ENCODE measurements around the gene MAS1L. TPM values are rescaled to one million over a fixed set of nuclear protein-coding genes. Genes with fewer than 3 reads are reported as not detected.

MAS1L gene
- total RNA-seq, 1 donor from 2014 or later: not detected

DNA sequence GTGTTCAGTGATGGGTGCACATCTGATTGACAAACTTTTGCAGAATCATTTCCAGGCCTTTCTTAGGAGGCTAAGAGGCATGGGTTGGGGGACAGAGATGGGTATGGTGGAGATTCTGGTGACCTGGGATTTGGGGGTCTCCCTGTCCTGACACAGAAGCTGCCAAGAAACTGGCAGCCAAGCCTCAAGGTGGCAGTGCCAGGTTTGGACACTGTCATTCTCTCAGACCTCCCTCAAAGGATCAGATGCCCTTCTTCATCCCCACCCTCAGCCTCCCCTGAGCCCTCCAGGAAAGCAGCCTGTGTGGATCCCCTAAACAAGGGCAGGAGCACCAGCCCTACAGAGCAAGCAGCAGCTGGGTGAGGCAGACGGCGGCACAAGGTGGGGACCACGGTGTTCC, 18.1 kb upstream of the MAS1L start:
- Mint-ChIP-seq H3K4me1 (ENCODE audit: low read depth, unreplicated experiment) (peaks cover 2% of the 10 kb centered on the region), H3K27ac (ENCODE audit: unreplicated experiment) (no peak overlapping the region), H3K4me3 (ENCODE audit: unreplicated experiment) (no peak overlapping the region), H3K36me3 (ENCODE audit: unreplicated experiment) (no peaks in the 10 kb centered on the region), H3K9me3 (ENCODE audit: unreplicated experiment) (no peaks in the 10 kb centered on the region), H3K27me3 (ENCODE audit: unreplicated experiment) (no peaks in the 10 kb centered on the region)
- TF ChIP-seq, protein P1, sequence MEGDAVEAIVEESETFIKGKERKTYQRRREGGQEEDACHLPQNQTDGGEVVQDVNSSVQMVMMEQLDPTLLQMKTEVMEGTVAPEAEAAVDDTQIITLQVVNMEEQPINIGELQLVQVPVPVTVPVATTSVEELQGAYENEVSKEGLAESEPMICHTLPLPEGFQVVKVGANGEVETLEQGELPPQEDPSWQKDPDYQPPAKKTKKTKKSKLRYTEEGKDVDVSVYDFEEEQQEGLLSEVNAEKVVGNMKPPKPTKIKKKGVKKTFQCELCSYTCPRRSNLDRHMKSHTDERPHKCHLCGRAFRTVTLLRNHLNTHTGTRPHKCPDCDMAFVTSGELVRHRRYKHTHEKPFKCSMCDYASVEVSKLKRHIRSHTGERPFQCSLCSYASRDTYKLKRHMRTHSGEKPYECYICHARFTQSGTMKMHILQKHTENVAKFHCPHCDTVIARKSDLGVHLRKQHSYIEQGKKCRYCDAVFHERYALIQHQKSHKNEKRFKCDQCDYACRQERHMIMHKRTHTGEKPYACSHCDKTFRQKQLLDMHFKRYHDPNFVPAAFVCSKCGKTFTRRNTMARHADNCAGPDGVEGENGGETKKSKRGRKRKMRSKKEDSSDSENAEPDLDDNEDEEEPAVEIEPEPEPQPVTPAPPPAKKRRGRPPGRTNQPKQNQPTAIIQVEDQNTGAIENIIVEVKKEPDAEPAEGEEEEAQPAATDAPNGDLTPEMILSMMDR (IDR thresholded peaks at IDR 0.05; ENCODE audit: partially characterized antibody, unreplicated experiment): no peak
- no peak for DNase-seq

DNA sequence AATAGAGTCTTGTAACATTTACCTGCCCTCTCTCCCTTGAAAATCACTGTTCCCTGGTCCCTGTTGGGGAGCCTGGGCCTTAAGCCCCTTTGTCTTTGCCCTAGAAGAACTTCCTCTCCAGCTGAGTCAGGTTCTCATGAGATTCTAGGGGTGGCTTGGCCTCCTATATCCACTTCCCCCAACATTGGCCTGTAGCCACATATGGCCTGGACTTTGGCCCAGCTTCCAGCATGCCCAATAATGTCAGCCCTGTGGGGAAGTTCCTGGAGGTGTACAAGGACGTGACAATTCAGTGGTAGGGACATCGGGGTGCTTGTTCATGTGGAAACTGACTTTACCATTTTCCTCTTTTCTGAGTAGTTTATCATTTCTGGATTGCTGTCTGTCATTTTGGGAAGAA, 17.2 kb upstream of the MAS1L start:
- no peaks in the 10 kb centered on the region for H3K27me3 Mint-ChIP-seq (ENCODE audit: unreplicated experiment)
- H3K4me1 Mint-ChIP-seq (ENCODE audit: low read depth, unreplicated experiment): no peaks in the 10 kb centered on the region
- no peaks in the 10 kb centered on the region for H3K36me3 Mint-ChIP-seq (ENCODE audit: unreplicated experiment)
- no peak overlapping the region for H3K27ac Mint-ChIP-seq (ENCODE audit: unreplicated experiment)
- H3K4me3 Mint-ChIP-seq (ENCODE audit: unreplicated experiment): no peak overlapping the region
- TF ChIP-seq, protein P1 (IDR thresholded peaks at IDR 0.05; ENCODE audit: partially characterized antibody, unreplicated experiment): no peak
- no peaks in the 10 kb centered on the region for H3K9me3 Mint-ChIP-seq (ENCODE audit: unreplicated experiment)
- DNase-seq: no peak

DNA sequence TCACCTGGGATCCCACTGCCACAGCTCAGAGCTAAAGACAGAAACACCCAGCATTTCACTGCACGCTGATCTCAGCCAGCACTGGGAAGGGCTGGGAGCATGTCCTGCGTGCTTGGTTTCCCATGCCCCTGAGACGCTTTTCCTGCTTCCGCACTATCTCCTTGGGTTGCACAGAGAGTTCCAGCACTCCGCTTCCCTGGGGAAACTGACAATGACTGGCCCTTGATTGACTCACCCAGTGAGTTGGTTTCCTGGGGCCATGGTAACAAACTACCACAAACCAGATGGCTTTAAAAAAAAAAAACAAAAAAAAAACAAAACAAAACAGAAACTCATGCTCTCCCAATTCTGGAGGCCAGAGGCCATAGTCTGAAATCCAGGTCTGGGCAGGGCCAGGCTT, 14.8 kb upstream of the MAS1L start:
- TF ChIP-seq, protein P1 (IDR thresholded peaks at IDR 0.05; ENCODE audit: partially characterized antibody, unreplicated experiment): no peak
- Mint-ChIP-seq H3K36me3 (ENCODE audit: unreplicated experiment) (no peaks in the 10 kb centered on the region), H3K9me3 (ENCODE audit: unreplicated experiment) (no peaks in the 10 kb centered on the region), H3K4me3 (ENCODE audit: unreplicated experiment) (no peak overlapping the region), H3K27me3 (ENCODE audit: unreplicated experiment) (no peaks in the 10 kb centered on the region), H3K4me1 (ENCODE audit: low read depth, unreplicated experiment) (no peaks in the 10 kb centered on the region), H3K27ac (ENCODE audit: unreplicated experiment) (no peak overlapping the region)
- DNase-seq: no peak

DNA sequence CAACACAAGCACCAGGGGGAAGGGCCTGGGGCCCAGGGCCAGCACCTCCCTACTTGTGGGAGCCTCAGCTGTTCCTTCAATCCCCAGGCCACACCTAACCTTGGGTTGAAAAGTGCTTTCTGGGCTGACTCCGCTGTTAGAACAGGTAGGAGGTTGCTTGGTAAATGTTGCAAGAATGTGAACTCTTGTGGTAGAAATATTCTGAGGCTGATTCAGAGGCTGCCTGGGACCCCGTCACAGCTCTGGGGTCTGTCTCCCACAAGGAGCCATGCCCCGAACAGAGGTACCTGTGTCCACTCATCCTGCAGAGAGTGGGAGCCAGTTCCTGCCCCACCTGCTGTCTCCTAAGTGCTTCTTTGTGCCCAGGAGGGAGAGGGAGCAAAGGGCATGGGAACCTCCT, 14.4 kb upstream of the MAS1L start:
- Mint-ChIP-seq H3K4me3 (ENCODE audit: unreplicated experiment) (no peak overlapping the region), H3K27me3 (ENCODE audit: unreplicated experiment) (no peaks in the 10 kb centered on the region), H3K36me3 (ENCODE audit: unreplicated experiment) (no peaks in the 10 kb centered on the region), H3K9me3 (ENCODE audit: unreplicated experiment) (peaks cover 1% of the 10 kb centered on the region), H3K4me1 (ENCODE audit: low read depth, unreplicated experiment) (no peaks in the 10 kb centered on the region), H3K27ac (ENCODE audit: unreplicated experiment) (no peak overlapping the region)
- no peak for DNase-seq
- TF ChIP-seq, protein P1 (IDR thresholded peaks at IDR 0.05; ENCODE audit: partially characterized antibody, unreplicated experiment): no peak

DNA sequence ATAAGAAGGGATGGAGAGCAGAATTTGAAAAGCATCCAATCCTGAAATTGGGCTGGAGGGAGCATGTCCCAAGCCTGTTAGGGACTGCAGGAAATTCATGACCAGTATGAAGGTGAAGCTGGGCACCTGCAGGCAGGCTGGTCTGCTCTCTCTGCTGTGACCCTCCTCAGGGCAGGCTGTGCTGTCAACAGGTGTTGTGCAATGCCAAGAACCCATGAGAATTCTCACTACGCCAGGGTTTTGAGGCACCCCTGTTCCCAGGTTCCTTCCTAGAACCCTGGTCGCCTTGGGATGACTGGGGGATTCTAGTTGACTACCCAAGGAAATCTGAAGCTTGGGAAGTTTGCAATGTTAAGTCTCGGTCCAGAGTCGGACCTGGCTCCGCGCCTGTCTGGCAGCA, 13.3 kb upstream of the MAS1L start:
- no peak overlapping the region for H3K27ac Mint-ChIP-seq (ENCODE audit: unreplicated experiment)
- H3K9me3 Mint-ChIP-seq (ENCODE audit: unreplicated experiment): peaks cover 1% of the 10 kb centered on the region
- no peaks in the 10 kb centered on the region for H3K36me3 Mint-ChIP-seq (ENCODE audit: unreplicated experiment)
- no peaks in the 10 kb centered on the region for H3K4me1 Mint-ChIP-seq (ENCODE audit: low read depth, unreplicated experiment)
- DNase-seq: no peak
- no peak overlapping the region for H3K4me3 Mint-ChIP-seq (ENCODE audit: unreplicated experiment)
- no peaks in the 10 kb centered on the region for H3K27me3 Mint-ChIP-seq (ENCODE audit: unreplicated experiment)
- TF ChIP-seq, protein P1 (IDR thresholded peaks at IDR 0.05; ENCODE audit: partially characterized antibody, unreplicated experiment): no peak

Measured in glutamatergic neuron (in vitro differentiated cells).